Measurements from ENCODE around the gene VDR.

Gene VDR

GRCh38 chr12:47912556-47912955, 7.8 kb upstream of the VDR start:
- H3K36me3 ChIP-seq (ENCODE audit: control insufficient read depth, low read length), result no peaks in the 10 kb centered on the region
- no peak overlapping the region for H3K4me3 ChIP-seq (ENCODE audit: low read length)
- no peak overlapping the region for H3K4me2 ChIP-seq (ENCODE audit: low read length)
- no peaks in the 10 kb centered on the region for H3F3A ChIP-seq (ENCODE audit: control insufficient read depth, insufficient read depth)
- no peak for TF ChIP-seq CTCF (IDR thresholded peaks at IDR 0.05; ENCODE audit: low read depth, low read length, poor library complexity, severe bottlenecking)
- TF ChIP-seq EZH2phosphoT487 (IDR thresholded peaks at IDR 0.05; ENCODE audit: borderline replicate concordance, low read length), result no peak
- H3K9me2 ChIP-seq (replicated peaks; ENCODE audit: control insufficient read depth, low read length), result no peaks in the 10 kb centered on the region
- no peaks in the 10 kb centered on the region for H3K4me1 ChIP-seq (ENCODE audit: control insufficient read depth, low read length)
- H3K79me2 ChIP-seq (ENCODE audit: control insufficient read depth, low read length), result no peaks in the 10 kb centered on the region
- no peaks in the 10 kb centered on the region for H3K9me3 ChIP-seq (ENCODE audit: control insufficient read depth, insufficient read depth, low read length)
- H3K27ac ChIP-seq (ENCODE audit: low read depth, low read length), result no peak overlapping the region
- no peaks in the 10 kb centered on the region for H4K20me1 ChIP-seq (ENCODE audit: control insufficient read depth, insufficient read depth, low read depth, low read length)
- H3K27me3 ChIP-seq (ENCODE audit: control insufficient read depth, low read length), result peaks cover 21% of the 10 kb centered on the region

- Histone ChIP-seq H3K9me2 (replicated peaks; ENCODE audit: control insufficient read depth, low read length) (no peaks in the 10 kb centered on the region), H4K20me1 (ENCODE audit: control insufficient read depth, insufficient read depth, low read depth, low read length) (no peaks in the 10 kb centered on the region), H3K27me3 (ENCODE audit: control insufficient read depth, low read length) (peaks cover 24% of the 10 kb centered on the region), H3F3A (ENCODE audit: control insufficient read depth, insufficient read depth) (no peaks in the 10 kb centered on the region), H3K4me1 (ENCODE audit: control insufficient read depth, low read length) (no peaks in the 10 kb centered on the region), H3K4me3 (ENCODE audit: low read length) (no peak overlapping the region), H3K9me3 (ENCODE audit: control insufficient read depth, insufficient read depth, low read length) (no peaks in the 10 kb centered on the region), H3K79me2 (ENCODE audit: control insufficient read depth, low read length) (no peaks in the 10 kb centered on the region), H3K36me3 (ENCODE audit: control insufficient read depth, low read length) (no peaks in the 10 kb centered on the region), H3K27ac (ENCODE audit: low read depth, low read length) (no peak overlapping the region), H3K4me2 (ENCODE audit: low read length) (no peak overlapping the region)
- TF ChIP-seq EZH2phosphoT487 (IDR thresholded peaks at IDR 0.05; ENCODE audit: borderline replicate concordance, low read length), result no peak
- no peak for TF ChIP-seq CTCF (IDR thresholded peaks at IDR 0.05; ENCODE audit: low read depth, low read length, poor library complexity, severe bottlenecking)
These were observed 6.2 kb upstream of the VDR start for GRCh38 chr12:47910981-47911380.

GRCh38 chr12:47910486-47910885, 5.7 kb upstream of the VDR start:
- Histone ChIP-seq H3K4me1 (ENCODE audit: control insufficient read depth, low read length) (no peaks in the 10 kb centered on the region), H3K79me2 (ENCODE audit: control insufficient read depth, low read length) (no peaks in the 10 kb centered on the region), H3K4me3 (ENCODE audit: low read length) (no peak overlapping the region), H3K27me3 (ENCODE audit: control insufficient read depth, low read length) (peaks cover 29% of the 10 kb centered on the region), H3F3A (ENCODE audit: control insufficient read depth, insufficient read depth) (no peaks in the 10 kb centered on the region), H3K4me2 (ENCODE audit: low read length) (no peak overlapping the region), H3K36me3 (ENCODE audit: control insufficient read depth, low read length) (no peaks in the 10 kb centered on the region), H3K9me3 (ENCODE audit: control insufficient read depth, insufficient read depth, low read length) (no peaks in the 10 kb centered on the region), H3K9me2 (replicated peaks; ENCODE audit: control insufficient read depth, low read length) (no peaks in the 10 kb centered on the region), H3K27ac (ENCODE audit: low read depth, low read length) (no peak overlapping the region), H4K20me1 (ENCODE audit: control insufficient read depth, insufficient read depth, low read depth, low read length) (no peaks in the 10 kb centered on the region)
- TF ChIP-seq CTCF (IDR thresholded peaks at IDR 0.05; ENCODE audit: low read depth, low read length, poor library complexity, severe bottlenecking), result no peak
- no peak for TF ChIP-seq EZH2phosphoT487 (IDR thresholded peaks at IDR 0.05; ENCODE audit: borderline replicate concordance, low read length)
